MM.1S (cell line): Measurements from ENCODE around the gene ADGRV1.

Experiments
- DNase-seq: peaks from one replicate; pipeline ENCODE4 v3.0.0-alpha.2; 2015
- H2AFZ ChIP-seq: fragments of 300-600 bp; sonication (generic); 2 replicates; pipeline ENCODE4 v1.6.0; 2016; ENCODE audit warnings: antibody characterized with exemption, low read length
- H3F3A ChIP-seq: fragments of 300-600 bp; sonication (generic); 2 replicates; pipeline ENCODE4 v1.6.1; 2016; ENCODE audit warnings: mild to moderate bottlenecking, antibody characterized with exemption, low read length, moderate library complexity, mixed read lengths; ENCODE audit not compliant: insufficient read depth
- H3K27ac ChIP-seq: fragments of 300-600 bp; sonication (generic); 2 replicates; pipeline ENCODE4 v1.5.1; 2016; ENCODE audit warnings: mild to moderate bottlenecking, low read length
- H3K27me3 ChIP-seq: fragments of 300-600 bp; sonication (generic); replicated peaks from 2 replicates; pipeline ENCODE4 v1.6.0; 2016; ENCODE audit warnings: low read length; ENCODE audit not compliant: insufficient read depth
- H3K36me3 ChIP-seq: fragments of 300-600 bp; sonication (generic); replicated peaks from 2 replicates; pipeline ENCODE4 v1.6.1; 2016; ENCODE audit warnings: mild to moderate bottlenecking, low read length, mixed read lengths; ENCODE audit not compliant: insufficient read depth
- H3K4me1 ChIP-seq: fragments of 300-600 bp; sonication (generic); 2 replicates; pipeline ENCODE4 v1.6.1; 2016; ENCODE audit warnings: low read length, mixed read lengths
- H3K4me2 ChIP-seq: fragments of 300-600 bp; sonication (generic); 2 replicates; pipeline ENCODE4 v1.6.0; 2016; ENCODE audit warnings: low read depth, low read length
- H3K4me3 ChIP-seq: fragments of 300-600 bp; sonication (generic); 2 replicates; pipeline ENCODE4 v1.5.1; 2016; ENCODE audit warnings: low read length, mixed read lengths
- H3K79me2 ChIP-seq: fragments of 300-600 bp; sonication (generic); 2 replicates; pipeline ENCODE4 v1.6.1; 2016; ENCODE audit warnings: mixed run types, low read length, mixed read lengths
- H3K9ac ChIP-seq: fragments of 300-600 bp; sonication (generic); 2 replicates; pipeline ENCODE4 v1.6.1; 2016; ENCODE audit warnings: low read length, mixed read lengths
- H3K9me2 ChIP-seq: fragments of 300-600 bp; sonication (generic); replicated peaks from 2 replicates; pipeline ENCODE4 v1.6.1; 2016; ENCODE audit warnings: mild to moderate bottlenecking, low read length, mixed read lengths; ENCODE audit not compliant: insufficient read depth
- H3K9me3 ChIP-seq: fragments of 300-600 bp; sonication (generic); replicated peaks from 2 replicates; pipeline ENCODE4 v1.6.1; 2016; ENCODE audit warnings: mild to moderate bottlenecking, low read length, mixed read lengths; ENCODE audit not compliant: insufficient read depth
- H4K20me1 ChIP-seq: fragments of 300-600 bp; sonication (generic); 2 replicates; pipeline ENCODE4 v1.6.1; 2016; ENCODE audit warnings: mild to moderate bottlenecking, low read length, moderate library complexity, mixed read lengths; ENCODE audit not compliant: insufficient read depth
- EZH2 ChIP-seq: fragments of 300-600 bp; sonication (generic); optimal IDR thresholded peaks from 2 replicates; pipeline ENCODE3; 2017; ENCODE audit warnings: low read depth, mild to moderate bottlenecking, antibody characterized with exemption, low read length, mixed read lengths
- EZH2phosphoT487 ChIP-seq: fragments of 300-600 bp; sonication (generic); IDR thresholded peaks from 2 replicates; pipeline ENCODE4 v1.6.1; 2018; ENCODE audit warnings: antibody characterized with exemption, low read length
- TF ChIP-seq, protein P1 (sequence below): fragments of 300-600 bp; sonication (generic); IDR thresholded peaks from 2 replicates; pipeline ENCODE4 v1.5.1; 2016; ENCODE audit warnings: antibody characterized with exemption, low read length, mixed read lengths

Gene ADGRV1

GRCh38 chr5:90890180-90890579, 331.6 kb downstream of the ADGRV1 start:
- H3K4me3 ChIP-seq = no peak overlapping the region
- H3K9ac ChIP-seq = no peak overlapping the region
- H3K4me2 ChIP-seq = no peak overlapping the region
- no peaks in the 10 kb centered on the region for H4K20me1 ChIP-seq
- H3K79me2 ChIP-seq = no peaks in the 10 kb centered on the region
- no peak overlapping the region for H2AFZ ChIP-seq
- no peak for DNase-seq
- H3K36me3 ChIP-seq = no peaks in the 10 kb centered on the region
- no peaks in the 10 kb centered on the region for H3K27me3 ChIP-seq
- H3K4me1 ChIP-seq = no peaks in the 10 kb centered on the region
- no peak overlapping the region for H3K27ac ChIP-seq
- no peaks in the 10 kb centered on the region for H3K9me3 ChIP-seq
- no peaks in the 10 kb centered on the region for H3K9me2 ChIP-seq
- H3F3A ChIP-seq = no peaks in the 10 kb centered on the region
- TF ChIP-seq EZH2phosphoT487 = no peak
- no peak for TF ChIP-seq EZH2
- TF ChIP-seq, protein P1, sequence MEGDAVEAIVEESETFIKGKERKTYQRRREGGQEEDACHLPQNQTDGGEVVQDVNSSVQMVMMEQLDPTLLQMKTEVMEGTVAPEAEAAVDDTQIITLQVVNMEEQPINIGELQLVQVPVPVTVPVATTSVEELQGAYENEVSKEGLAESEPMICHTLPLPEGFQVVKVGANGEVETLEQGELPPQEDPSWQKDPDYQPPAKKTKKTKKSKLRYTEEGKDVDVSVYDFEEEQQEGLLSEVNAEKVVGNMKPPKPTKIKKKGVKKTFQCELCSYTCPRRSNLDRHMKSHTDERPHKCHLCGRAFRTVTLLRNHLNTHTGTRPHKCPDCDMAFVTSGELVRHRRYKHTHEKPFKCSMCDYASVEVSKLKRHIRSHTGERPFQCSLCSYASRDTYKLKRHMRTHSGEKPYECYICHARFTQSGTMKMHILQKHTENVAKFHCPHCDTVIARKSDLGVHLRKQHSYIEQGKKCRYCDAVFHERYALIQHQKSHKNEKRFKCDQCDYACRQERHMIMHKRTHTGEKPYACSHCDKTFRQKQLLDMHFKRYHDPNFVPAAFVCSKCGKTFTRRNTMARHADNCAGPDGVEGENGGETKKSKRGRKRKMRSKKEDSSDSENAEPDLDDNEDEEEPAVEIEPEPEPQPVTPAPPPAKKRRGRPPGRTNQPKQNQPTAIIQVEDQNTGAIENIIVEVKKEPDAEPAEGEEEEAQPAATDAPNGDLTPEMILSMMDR = no peak

DNA sequence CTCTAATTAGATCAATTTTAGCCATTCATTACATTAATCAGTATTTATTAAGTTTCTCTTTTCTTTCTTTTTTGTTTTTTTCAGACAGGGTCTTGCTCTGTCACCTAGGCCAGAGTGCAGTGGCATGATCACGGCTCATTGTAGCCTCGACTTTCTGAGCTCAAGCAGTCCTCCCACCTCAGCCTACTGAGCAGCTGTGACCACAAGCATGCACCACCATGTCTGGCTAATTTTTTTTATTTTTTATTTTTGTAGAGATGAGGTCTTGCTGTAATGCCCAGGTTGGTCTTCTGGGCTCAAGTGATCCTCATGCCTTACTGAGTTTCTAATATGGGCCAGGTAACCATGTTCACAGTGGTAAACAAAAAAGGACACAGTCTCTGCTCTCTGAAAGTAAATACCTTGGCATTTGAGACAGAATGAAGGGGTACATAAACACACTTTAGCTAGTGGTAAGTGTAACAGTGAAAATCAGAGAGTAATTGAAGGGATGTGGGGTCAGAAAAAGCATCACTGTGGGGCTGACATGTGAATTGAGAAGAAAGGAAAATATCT, 336.3 kb downstream of the ADGRV1 start:
- Histone ChIP-seq H3K4me3 (no peak overlapping the region), H2AFZ (no peak overlapping the region), H3K9ac (no peak overlapping the region), H3K9me2 (no peaks in the 10 kb centered on the region), H3F3A (no peaks in the 10 kb centered on the region), H3K79me2 (no peaks in the 10 kb centered on the region), H3K4me2 (no peak overlapping the region), H3K27me3 (no peaks in the 10 kb centered on the region), H3K4me1 (no peaks in the 10 kb centered on the region), H3K36me3 (no peaks in the 10 kb centered on the region), H3K27ac (no peak overlapping the region), H4K20me1 (no peaks in the 10 kb centered on the region), H3K9me3 (no peaks in the 10 kb centered on the region)
- no peak for DNase-seq
- TF ChIP-seq EZH2phosphoT487 (no peak), EZH2 (no peak)
- TF ChIP-seq, protein P1 = no peak

GRCh38 chr5:90897618-90898017, 339.0 kb downstream of the ADGRV1 start:
- H3K79me2 ChIP-seq = no peaks in the 10 kb centered on the region

More at GRCh38 chr5:90897618-90898017, 339.0 kb downstream of the ADGRV1 start:
- DNase-seq = no peak
- no peak overlapping the region for H3K4me3 ChIP-seq
- H3K9me3 ChIP-seq = no peaks in the 10 kb centered on the region
- no peaks in the 10 kb centered on the region for H3K4me1 ChIP-seq
- no peak overlapping the region for H2AFZ ChIP-seq
- H3K9me2 ChIP-seq = no peaks in the 10 kb centered on the region
- no peaks in the 10 kb centered on the region for H3K27me3 ChIP-seq
- TF ChIP-seq EZH2phosphoT487 (no peak), EZH2 (no peak)
- TF ChIP-seq, protein P1 = no peak
- no peaks in the 10 kb centered on the region for H3K36me3 ChIP-seq
- no peak overlapping the region for H3K4me2 ChIP-seq
- H4K20me1 ChIP-seq = no peaks in the 10 kb centered on the region
- H3K9ac ChIP-seq = no peak overlapping the region
- no peaks in the 10 kb centered on the region for H3F3A ChIP-seq
- no peak overlapping the region for H3K27ac ChIP-seq
